ENCODE data around the gene TRHDE. TPM values are rescaled to one million over a fixed set of nuclear protein-coding genes. Genes with fewer than 3 reads are reported as not detected.

Gene TRHDE
- total RNA-seq, 6 experiments from 2014 or later: 65.7 to 106 (median 93.3) TPM

GRCh38 chr12:72366255-72366654, 94.1 kb downstream of the TRHDE start:
- Mint-ChIP-seq H3K27ac (no peak overlapping the region), H3K4me1 (ENCODE audit: low read depth) (peaks cover 40% of the 10 kb centered on the region), H3K4me3 (no peak overlapping the region), H3K27me3 (ENCODE audit: insufficient read depth) (no peaks in the 10 kb centered on the region), H3K9me3 (no peaks in the 10 kb centered on the region), H3K36me3 (ENCODE audit: low read depth) (no peaks in the 10 kb centered on the region; the same call in 1 of the 2 replicates)
- no peak for TF ChIP-seq CTCF (IDR thresholded peaks at IDR 0.05)
- no peak for DNase-seq

GRCh38 chr12:72368298-72368697, 96.1 kb downstream of the TRHDE start:
- no peak overlapping the region for H3K4me3 Mint-ChIP-seq
- DNase-seq: no peak
- H3K9me3 Mint-ChIP-seq: no peaks in the 10 kb centered on the region
- H3K36me3 Mint-ChIP-seq (ENCODE audit: low read depth): no peaks in the 10 kb centered on the region; the same call in 1 of the 2 replicates
- no peak overlapping the region for H3K27ac Mint-ChIP-seq
- peaks cover 40% of the 10 kb centered on the region for H3K4me1 Mint-ChIP-seq (ENCODE audit: low read depth)
- H3K27me3 Mint-ChIP-seq (ENCODE audit: insufficient read depth): no peaks in the 10 kb centered on the region
- no peak for TF ChIP-seq CTCF (IDR thresholded peaks at IDR 0.05)

- H3K4me1 Mint-ChIP-seq (ENCODE audit: low read depth): peaks cover 40% of the 10 kb centered on the region
- H3K27me3 Mint-ChIP-seq (ENCODE audit: insufficient read depth): no peaks in the 10 kb centered on the region
Observed at GRCh38 chr12:72368719-72369422, 96.7 kb downstream of the TRHDE start.

GRCh38 chr12:72369423-72369959, 97.3 kb downstream of the TRHDE start:
- DNase-seq: no peak
- Mint-ChIP-seq H3K36me3 (ENCODE audit: low read depth) (no peaks in the 10 kb centered on the region; the same call in 1 of the 2 replicates), H3K9me3 (no peaks in the 10 kb centered on the region), H3K27me3 (ENCODE audit: insufficient read depth) (no peaks in the 10 kb centered on the region), H3K4me3 (no peak overlapping the region), H3K4me1 (ENCODE audit: low read depth) (peaks cover 37% of the 10 kb centered on the region), H3K27ac (peak overlapping the region; percentile 3; the same call in 1 of the 2 replicates)
- TF ChIP-seq CTCF (IDR thresholded peaks at IDR 0.05): no peak

More at GRCh38 chr12:72368719-72369422, 96.7 kb downstream of the TRHDE start:
- no peak overlapping the region for H3K4me3 Mint-ChIP-seq
- H3K27ac Mint-ChIP-seq: peak overlapping the region; percentile 3; the same call in 1 of the 2 replicates
- no peak for DNase-seq
- no peaks in the 10 kb centered on the region; the same call in 1 of the 2 replicates for H3K36me3 Mint-ChIP-seq (ENCODE audit: low read depth)
- H3K9me3 Mint-ChIP-seq: no peaks in the 10 kb centered on the region
- TF ChIP-seq CTCF (IDR thresholded peaks at IDR 0.05): no peak

- Mint-ChIP-seq H3K9me3 (no peaks in the 10 kb centered on the region), H3K4me3 (no peak overlapping the region), H3K27me3 (ENCODE audit: insufficient read depth) (no peaks in the 10 kb centered on the region), H3K27ac (no peak overlapping the region), H3K36me3 (ENCODE audit: low read depth) (peaks cover 31% of the 10 kb centered on the region), H3K4me1 (ENCODE audit: low read depth) (no peaks in the 10 kb centered on the region)
- no peak for DNase-seq
- no peak for TF ChIP-seq CTCF (IDR thresholded peaks at IDR 0.05)
Observed at GRCh38 chr12:72380441-72380840, 108.3 kb downstream of the TRHDE start.
